ENCODE data around the gene GLIS1. TPM values are rescaled to one million over a fixed set of nuclear protein-coding genes. Genes with fewer than 3 reads are reported as not detected.

GLIS1 gene
- total RNA-seq, 1 experiment from 2014 or later: 0.13 TPM

DNA sequence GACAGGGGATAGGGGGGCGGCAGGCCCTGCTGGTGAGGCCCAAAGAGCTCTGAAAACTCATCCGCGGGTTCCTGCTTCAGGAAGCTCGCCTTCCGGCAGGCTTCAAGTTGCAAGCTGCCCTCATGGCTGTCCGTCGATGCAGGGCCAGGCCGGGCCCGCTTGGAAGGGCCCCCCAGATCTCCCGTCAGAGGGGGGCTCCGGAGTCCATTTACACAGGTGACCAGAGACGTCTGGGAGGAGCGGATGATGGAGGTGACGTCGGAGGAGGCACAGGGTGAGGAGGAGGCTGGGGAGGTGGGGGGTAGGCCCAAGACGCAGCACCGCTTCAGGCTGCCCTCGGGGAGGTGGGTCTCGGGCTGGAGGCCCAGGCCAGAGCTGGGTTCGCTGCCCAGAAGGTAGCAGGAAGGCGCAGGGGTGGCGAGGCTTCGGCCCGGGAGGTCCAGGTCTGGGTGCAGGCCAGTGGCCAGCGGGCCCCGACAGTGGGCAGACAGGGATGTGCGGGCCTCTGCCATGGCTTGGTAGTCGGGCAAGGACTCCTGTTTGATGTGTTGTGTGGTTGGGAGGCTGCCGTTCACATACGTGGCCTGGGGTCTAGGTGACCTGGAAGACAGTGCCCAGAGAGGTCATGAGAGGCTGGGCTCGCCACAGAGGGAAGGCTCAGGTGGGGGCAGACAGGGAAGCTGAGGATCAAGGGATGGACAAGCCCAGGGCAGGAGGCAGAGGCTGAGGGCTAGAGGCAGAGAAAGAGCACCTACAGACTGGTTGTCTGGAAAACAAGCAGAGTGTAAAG, 144.4 kb downstream of the GLIS1 start:
- H3K27me3 ChIP-seq (replicated peaks; ENCODE audit: insufficient read depth, low read depth, low read length, poor library complexity): no peaks in the 10 kb centered on the region
- ChIA-PET CTCF (no interaction called here), POLR2A (ENCODE audit: low non-redundant PET) (interaction anchor here (0.5 kb wide), 1 partner anchor 398 kb away, joined by 3 read pairs; no protein-coding TSS in a partner anchor)
- H3K27ac ChIP-seq (ENCODE audit: low read depth, low read length, poor library complexity, severe bottlenecking): no peak overlapping the region
- intact Hi-C loops (cut with micrococcal nuclease; ENCODE audit: unreplicated experiment): no loop called here
- no TSS peak for BruUV-seq (replicated peaks)
- H3K9me3 ChIP-seq (ENCODE audit: low read depth, low read length, poor library complexity, severe bottlenecking): no peaks in the 10 kb centered on the region
- no peak overlapping the region for H3K4me3 ChIP-seq (ENCODE audit: low read depth, low read length, poor library complexity, severe bottlenecking)
- H3K4me1 ChIP-seq (ENCODE audit: insufficient read depth, low read length, poor library complexity, severe bottlenecking): peaks cover 12% of the 10 kb centered on the region
- no peaks in the 10 kb centered on the region for H3K36me3 ChIP-seq (ENCODE audit: insufficient read depth, low read length, poor library complexity, severe bottlenecking)
- TF ChIP-seq, protein P1, sequence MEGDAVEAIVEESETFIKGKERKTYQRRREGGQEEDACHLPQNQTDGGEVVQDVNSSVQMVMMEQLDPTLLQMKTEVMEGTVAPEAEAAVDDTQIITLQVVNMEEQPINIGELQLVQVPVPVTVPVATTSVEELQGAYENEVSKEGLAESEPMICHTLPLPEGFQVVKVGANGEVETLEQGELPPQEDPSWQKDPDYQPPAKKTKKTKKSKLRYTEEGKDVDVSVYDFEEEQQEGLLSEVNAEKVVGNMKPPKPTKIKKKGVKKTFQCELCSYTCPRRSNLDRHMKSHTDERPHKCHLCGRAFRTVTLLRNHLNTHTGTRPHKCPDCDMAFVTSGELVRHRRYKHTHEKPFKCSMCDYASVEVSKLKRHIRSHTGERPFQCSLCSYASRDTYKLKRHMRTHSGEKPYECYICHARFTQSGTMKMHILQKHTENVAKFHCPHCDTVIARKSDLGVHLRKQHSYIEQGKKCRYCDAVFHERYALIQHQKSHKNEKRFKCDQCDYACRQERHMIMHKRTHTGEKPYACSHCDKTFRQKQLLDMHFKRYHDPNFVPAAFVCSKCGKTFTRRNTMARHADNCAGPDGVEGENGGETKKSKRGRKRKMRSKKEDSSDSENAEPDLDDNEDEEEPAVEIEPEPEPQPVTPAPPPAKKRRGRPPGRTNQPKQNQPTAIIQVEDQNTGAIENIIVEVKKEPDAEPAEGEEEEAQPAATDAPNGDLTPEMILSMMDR (conservative IDR thresholded peaks at IDR 0.05; ENCODE audit: low read depth, low read length): no peak
- TF ChIP-seq EZH2 (IDR thresholded peaks at IDR 0.05; ENCODE audit: borderline replicate concordance, low read depth, low read length, poor library complexity, severe bottlenecking): no peak
- no peak for DNase-seq (ENCODE audit: low spot score)

DNA sequence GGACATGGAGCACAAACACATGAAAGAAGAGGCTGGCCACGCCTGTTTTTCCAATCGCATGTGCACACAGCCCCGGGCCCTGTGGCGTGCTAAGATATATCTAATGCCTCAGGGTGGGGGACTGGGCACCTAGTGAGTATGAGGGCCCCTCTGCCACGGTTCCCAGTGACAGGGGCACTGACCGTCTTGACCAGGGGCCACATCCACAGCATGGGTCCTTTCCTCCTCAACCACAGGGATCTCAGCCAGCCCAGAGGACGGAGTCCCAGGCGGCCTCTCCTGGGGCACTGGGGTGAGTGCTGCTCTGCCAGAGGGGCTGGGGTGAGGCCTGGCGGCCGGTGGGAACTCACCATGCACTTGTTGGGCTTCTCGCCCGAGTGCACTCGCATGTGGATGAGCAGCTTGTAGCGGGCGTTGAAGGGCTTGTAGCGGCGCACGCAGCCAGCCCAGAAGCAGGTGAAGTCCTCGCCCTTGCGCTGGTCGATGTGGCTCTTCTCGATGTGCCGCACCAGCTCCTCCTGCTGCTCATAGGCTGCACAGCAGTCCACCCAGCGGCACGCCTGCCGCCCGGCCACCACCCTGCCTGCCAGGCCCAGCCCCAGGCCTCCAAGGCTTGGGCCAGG, 145.1 kb downstream of the GLIS1 start:
- intact Hi-C loops (cut with micrococcal nuclease; ENCODE audit: unreplicated experiment): no loop called here
- Histone ChIP-seq H3K27me3 (replicated peaks; ENCODE audit: insufficient read depth, low read depth, low read length, poor library complexity) (no peaks in the 10 kb centered on the region), H3K36me3 (ENCODE audit: insufficient read depth, low read length, poor library complexity, severe bottlenecking) (no peaks in the 10 kb centered on the region), H3K4me3 (ENCODE audit: low read depth, low read length, poor library complexity, severe bottlenecking) (no peak overlapping the region), H3K27ac (ENCODE audit: low read depth, low read length, poor library complexity, severe bottlenecking) (no peak overlapping the region), H3K4me1 (ENCODE audit: insufficient read depth, low read length, poor library complexity, severe bottlenecking) (peaks cover 12% of the 10 kb centered on the region), H3K9me3 (ENCODE audit: low read depth, low read length, poor library complexity, severe bottlenecking) (no peaks in the 10 kb centered on the region)
- ChIA-PET POLR2A (ENCODE audit: low non-redundant PET) (no interaction called here), CTCF (no interaction called here)
- BruUV-seq (replicated peaks): no TSS peak
- no peak for DNase-seq (ENCODE audit: low spot score)
- no peak for TF ChIP-seq EZH2 (IDR thresholded peaks at IDR 0.05; ENCODE audit: borderline replicate concordance, low read depth, low read length, poor library complexity, severe bottlenecking)
- TF ChIP-seq, protein P1 (conservative IDR thresholded peaks at IDR 0.05; ENCODE audit: low read depth, low read length): no peak; the same call in 1 of the 2 replicates

DNA sequence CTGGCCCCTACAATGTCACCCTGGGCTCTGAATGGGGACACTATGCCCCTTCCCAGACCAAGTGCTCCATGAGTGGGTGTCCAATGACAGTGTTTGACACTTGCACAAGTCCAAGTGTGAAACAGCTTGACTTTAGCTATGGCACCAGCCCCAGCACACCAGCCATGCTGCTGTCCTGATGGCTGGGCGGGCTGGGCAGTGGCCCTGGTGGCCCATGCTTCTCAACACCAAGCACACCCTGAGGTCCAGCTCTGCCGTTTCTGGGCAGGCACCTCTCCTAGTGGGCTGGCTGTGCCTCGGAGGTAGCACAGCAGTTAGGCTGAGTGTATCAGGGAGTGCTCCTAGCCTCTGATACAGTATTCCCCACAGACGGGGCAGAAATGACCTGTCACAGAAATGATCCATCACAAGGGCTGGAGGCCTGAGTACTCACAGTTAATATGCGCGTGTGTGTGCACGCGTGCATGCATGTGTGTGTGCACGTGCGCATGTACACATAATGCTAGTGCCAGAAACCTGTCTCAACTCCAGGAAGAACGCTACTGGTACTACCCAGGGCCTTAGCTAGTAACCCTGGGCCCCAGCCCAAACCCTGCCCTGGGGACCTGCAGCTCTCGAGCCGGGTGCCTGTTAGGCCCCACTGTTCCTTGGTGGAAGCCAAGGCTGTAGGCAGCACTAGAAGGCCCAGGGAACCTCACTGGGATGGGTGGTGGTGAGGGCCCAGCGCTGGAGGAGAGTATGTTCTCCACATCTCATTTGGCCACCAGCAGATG, 145.8 kb downstream of the GLIS1 start:
- POLR2A ChIA-PET (ENCODE audit: low non-redundant PET): no interaction called here
- intact Hi-C loops (cut with micrococcal nuclease; ENCODE audit: unreplicated experiment): no loop called here

More for the DNA sequence above, 145.8 kb downstream of the GLIS1 start:
- TF ChIP-seq, protein P1 (conservative IDR thresholded peaks at IDR 0.05; ENCODE audit: low read depth, low read length): no peak
- TF ChIP-seq EZH2 (IDR thresholded peaks at IDR 0.05; ENCODE audit: borderline replicate concordance, low read depth, low read length, poor library complexity, severe bottlenecking): no peak
- no peaks in the 10 kb centered on the region for H3K9me3 ChIP-seq (ENCODE audit: low read depth, low read length, poor library complexity, severe bottlenecking)
- no peak overlapping the region for H3K4me3 ChIP-seq (ENCODE audit: low read depth, low read length, poor library complexity, severe bottlenecking)
- no peak overlapping the region for H3K27ac ChIP-seq (ENCODE audit: low read depth, low read length, poor library complexity, severe bottlenecking)
- CTCF ChIA-PET: no interaction called here
- no peak for DNase-seq (ENCODE audit: low spot score)
- no TSS peak for BruUV-seq (replicated peaks)
- H3K27me3 ChIP-seq (replicated peaks; ENCODE audit: insufficient read depth, low read depth, low read length, poor library complexity): no peaks in the 10 kb centered on the region
- peaks cover 12% of the 10 kb centered on the region for H3K4me1 ChIP-seq (ENCODE audit: insufficient read depth, low read length, poor library complexity, severe bottlenecking)
- H3K36me3 ChIP-seq (ENCODE audit: insufficient read depth, low read length, poor library complexity, severe bottlenecking): no peaks in the 10 kb centered on the region

All from A673 (cell line).